LNCAP (cell line): ENCODE data around the gene GOLPH3.

Experiments used
- CTCF ChIP-seq: fragments of 450-650 bp; IDR thresholded peaks from 2 replicates; pipeline ENCODE4 v1.5.1; 2017; ENCODE audit warnings: mild to moderate bottlenecking

The GOLPH3 gene

GRCh38 chr5:32138839-32139493 lies 35.2 kb downstream of the GOLPH3 start:
- TF ChIP-seq CTCF, result no peak

- TF ChIP-seq CTCF, result no peak
These were observed 37.8 kb downstream of the GOLPH3 start for GRCh38 chr5:32136342-32136741.

- TF ChIP-seq CTCF, result no peak
These were observed 39.0 kb downstream of the GOLPH3 start for GRCh38 chr5:32135086-32135485.

- no peak for TF ChIP-seq CTCF
These were observed 41.4 kb downstream of the GOLPH3 start for GRCh38 chr5:32132757-32133156.

GRCh38 chr5:32131604-32132003 lies 42.5 kb downstream of the GOLPH3 start:
- TF ChIP-seq CTCF, result no peak

- no peak for TF ChIP-seq CTCF
These were observed 43.3 kb downstream of the GOLPH3 start for GRCh38 chr5:32130865-32131264.

- no peak for TF ChIP-seq CTCF
These were observed 45.0 kb downstream of the GOLPH3 start for GRCh38 chr5:32129074-32129598.

- no peak for TF ChIP-seq CTCF
These were observed 46.4 kb downstream of the GOLPH3 start for GRCh38 chr5:32127711-32128110.
